GM10248 (cell line): ENCODE results near the gene GFRA1.

Experiments used
- CTCF ChIA-PET: fragments of 300-600 bp; sonication (Branson Sonifier 250); formaldehyde crosslinking; extraction: SDS; loops from one replicate; lab custom pipeline; 2021; ENCODE audit warnings: antibody characterized with exemption; lab: Yijun Ruan, JAX
- POLR2A ChIA-PET: fragments of 350-650 bp; sonication (Branson Sonifier 250); formaldehyde crosslinking; extraction: SDS; loops from one replicate; lab custom pipeline; 2020; ENCODE audit warnings: antibody characterized with exemption; lab: Yijun Ruan, JAX
- DNase-seq: peaks from one replicate; pipeline ENCODE4 v3.0.0; 2012; ENCODE audit errors: extremely low spot score
- TF ChIP-seq, protein P1 (sequence below): IDR thresholded peaks from 2 replicates; pipeline ENCODE4 v1.5.1; 2012; ENCODE audit warnings: mild to moderate bottlenecking, low read depth; ENCODE audit errors: extremely low read depth, missing control alignments, control extremely low read depth

The GFRA1 gene

DNA sequence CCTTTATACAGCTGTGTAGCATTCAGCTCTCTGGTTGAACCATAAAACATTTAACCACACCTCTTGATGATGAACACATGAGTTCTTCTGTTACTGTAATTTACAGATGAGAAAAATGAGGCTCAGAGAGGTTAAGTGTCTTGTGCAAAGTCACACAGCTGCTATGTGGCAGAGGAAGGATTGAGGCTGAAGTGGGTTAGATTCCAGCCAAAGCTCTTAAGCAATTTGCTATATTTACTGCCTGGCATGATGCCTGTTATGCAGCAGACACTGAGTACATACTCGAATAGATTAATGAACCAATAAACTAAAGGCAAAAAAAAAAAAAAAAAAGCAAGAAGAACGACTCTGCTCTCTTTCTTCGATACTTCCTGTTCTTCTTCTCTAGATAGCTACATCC is 35.7 kb downstream of the GFRA1 start:
- POLR2A ChIA-PET = no interaction called here
- TF ChIP-seq, protein P1, sequence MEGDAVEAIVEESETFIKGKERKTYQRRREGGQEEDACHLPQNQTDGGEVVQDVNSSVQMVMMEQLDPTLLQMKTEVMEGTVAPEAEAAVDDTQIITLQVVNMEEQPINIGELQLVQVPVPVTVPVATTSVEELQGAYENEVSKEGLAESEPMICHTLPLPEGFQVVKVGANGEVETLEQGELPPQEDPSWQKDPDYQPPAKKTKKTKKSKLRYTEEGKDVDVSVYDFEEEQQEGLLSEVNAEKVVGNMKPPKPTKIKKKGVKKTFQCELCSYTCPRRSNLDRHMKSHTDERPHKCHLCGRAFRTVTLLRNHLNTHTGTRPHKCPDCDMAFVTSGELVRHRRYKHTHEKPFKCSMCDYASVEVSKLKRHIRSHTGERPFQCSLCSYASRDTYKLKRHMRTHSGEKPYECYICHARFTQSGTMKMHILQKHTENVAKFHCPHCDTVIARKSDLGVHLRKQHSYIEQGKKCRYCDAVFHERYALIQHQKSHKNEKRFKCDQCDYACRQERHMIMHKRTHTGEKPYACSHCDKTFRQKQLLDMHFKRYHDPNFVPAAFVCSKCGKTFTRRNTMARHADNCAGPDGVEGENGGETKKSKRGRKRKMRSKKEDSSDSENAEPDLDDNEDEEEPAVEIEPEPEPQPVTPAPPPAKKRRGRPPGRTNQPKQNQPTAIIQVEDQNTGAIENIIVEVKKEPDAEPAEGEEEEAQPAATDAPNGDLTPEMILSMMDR = no peak
- DNase-seq = no peak
- CTCF ChIA-PET = interaction anchor here (1.1 kb wide), 1 partner anchor 10 kb away, joined by 3 read pairs; no protein-coding TSS in a partner anchor

DNA sequence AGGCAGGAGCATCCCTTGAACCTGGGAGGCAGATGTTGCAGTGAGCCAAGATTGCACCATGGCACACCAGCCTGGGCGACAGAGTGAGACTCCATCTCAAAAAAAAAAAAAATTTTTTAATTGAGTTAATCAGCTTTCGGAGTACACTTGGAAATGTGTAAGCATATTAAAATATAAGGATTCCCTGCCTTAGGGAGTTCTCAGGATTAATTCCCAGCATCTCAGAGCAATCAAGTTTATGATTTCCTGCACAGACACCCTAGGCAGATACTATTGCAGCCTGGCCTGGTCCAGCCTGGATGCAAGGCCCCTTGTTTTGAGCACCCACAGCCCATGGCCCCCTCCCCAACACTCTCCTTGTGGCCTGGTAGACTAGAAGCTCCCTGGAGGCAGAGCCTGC is 39.8 kb downstream of the GFRA1 start:
- CTCF ChIA-PET = no interaction called here
- DNase-seq = no peak
- TF ChIP-seq, protein P1 = no peak
- POLR2A ChIA-PET = no interaction called here

DNA sequence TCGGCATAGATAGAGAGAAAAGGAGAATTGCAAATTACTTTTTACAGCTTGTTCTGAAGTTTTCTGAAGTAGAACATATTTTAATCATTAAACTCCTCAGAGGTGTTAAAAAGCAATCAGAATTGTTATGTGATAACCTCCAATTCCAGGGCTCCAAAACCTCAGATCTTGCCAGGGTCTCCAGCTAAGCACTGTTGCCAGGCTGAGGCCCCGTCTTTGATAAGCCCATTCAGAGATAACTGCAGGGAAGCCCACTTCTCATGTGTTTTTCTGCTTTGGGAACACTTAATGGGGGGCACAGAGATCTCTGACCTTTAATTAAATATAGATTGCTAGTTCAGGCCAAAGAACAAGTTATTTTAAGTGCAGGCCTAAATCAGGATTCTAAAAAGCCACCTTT is 40.4 kb downstream of the GFRA1 start:
- POLR2A ChIA-PET = no interaction called here
- TF ChIP-seq, protein P1 = no peak
- CTCF ChIA-PET = no interaction called here
- no peak for DNase-seq

DNA sequence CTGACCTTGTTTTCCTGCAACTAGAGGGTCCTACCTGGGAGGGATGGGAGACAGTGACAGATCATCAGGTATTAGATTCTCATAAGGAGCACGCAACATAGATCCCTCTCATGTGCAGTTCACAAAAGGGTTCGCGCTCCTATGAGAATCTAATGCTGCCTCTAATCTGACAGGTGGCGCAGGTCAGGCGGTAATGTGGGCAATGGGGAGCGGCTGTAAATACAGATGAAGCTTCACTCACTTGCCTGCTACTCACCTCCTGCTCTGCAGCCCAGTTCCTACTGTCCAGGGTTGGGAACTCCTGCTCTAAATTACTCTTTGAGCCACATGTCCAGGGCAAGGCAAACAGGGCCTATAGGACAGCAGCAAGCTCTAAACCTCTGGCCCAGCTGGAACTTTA is 46.2 kb downstream of the GFRA1 start:
- ChIA-PET CTCF (interaction anchor here (1.4 kb wide), 1 partner anchor 8 kb away, joined by 6 read pairs; no protein-coding TSS in a partner anchor), POLR2A (no interaction called here)
- TF ChIP-seq, protein P1 = no peak
- DNase-seq = no peak

DNA sequence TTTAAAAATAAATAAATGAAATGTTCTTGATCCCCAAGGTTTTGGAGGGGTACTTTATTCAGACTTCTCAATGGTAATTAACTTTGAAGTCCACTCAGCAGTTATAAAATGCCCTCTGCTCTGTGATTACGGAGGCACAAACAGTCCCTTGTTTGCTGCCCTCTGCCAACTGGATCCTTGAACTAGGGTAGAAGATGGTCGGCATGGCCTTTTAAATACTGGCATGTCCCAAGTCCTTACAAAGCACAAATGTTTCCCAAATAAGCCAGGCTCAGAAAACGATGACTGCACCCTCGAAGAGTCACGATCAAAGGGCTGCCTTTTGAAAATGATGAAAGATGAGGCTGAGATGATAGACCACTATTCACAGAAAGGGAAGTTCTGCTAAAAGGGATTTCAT is 47.0 kb downstream of the GFRA1 start:
- DNase-seq = no peak
- CTCF ChIA-PET = no interaction called here
- TF ChIP-seq, protein P1 = no peak
- POLR2A ChIA-PET = no interaction called here

DNA sequence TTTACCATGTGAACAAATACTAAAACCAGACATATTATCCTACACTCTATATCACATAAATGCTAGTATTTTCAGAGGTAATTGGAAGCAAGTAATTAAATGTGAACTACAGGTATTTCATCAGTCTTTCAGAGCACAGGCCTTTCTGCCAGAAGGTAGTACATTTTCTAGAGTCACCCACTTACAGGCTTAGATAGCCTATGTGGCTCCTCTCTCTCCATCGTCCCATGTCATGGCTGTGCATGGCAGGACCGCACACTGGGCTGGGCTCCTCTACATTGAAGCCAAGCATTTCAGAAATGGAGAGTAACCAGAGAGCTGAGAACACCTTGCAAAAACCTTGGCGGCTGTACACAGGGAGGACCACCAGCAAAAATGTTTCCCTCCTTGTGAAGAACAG is 49.7 kb downstream of the GFRA1 start:
- CTCF ChIA-PET = no interaction called here
- TF ChIP-seq, protein P1 = no peak
- POLR2A ChIA-PET = no interaction called here
- no peak for DNase-seq

DNA sequence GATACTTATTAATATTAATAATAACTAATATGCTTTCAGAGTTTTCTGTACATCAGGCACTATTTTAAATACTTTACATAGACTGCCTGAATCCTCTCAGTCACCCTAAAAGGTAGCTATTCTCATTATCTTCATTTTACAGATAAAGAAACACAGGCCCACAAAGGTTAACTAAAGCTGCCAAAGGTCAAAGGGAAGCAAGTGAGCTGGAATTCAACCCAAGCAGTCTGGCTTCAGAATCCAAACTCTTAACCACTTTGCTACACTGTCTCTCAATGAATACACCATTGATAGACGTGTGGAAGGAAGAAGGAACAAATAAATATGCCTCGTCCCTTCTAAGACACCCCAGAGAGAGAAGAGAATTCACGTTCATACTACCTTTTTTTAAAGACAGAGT is 52.0 kb downstream of the GFRA1 start:
- CTCF ChIA-PET = no interaction called here
- TF ChIP-seq, protein P1 = no peak

More for the DNA sequence above, 52.0 kb downstream of the GFRA1 start:
- no peak for DNase-seq
- POLR2A ChIA-PET = no interaction called here
